K562 (cell line): ENCODE data around the gene CCNDBP1. TPM values are rescaled to one million over a fixed set of nuclear protein-coding genes. Genes with fewer than 3 reads are reported as not detected.
A peak's percentile ranks its signal among the peaks of the same experiment; 100 is the strongest.

ENCODE experiments used
- ARID2 ChIP-seq: fragments of 450-650 bp; IDR thresholded peaks from 2 replicates; pipeline ENCODE4 v1.6.1; 2017; ENCODE audit warnings: antibody characterized with exemption, mild to moderate bottlenecking
- ARNT ChIP-seq, 2 experiments: fragments of 450-650 bp; IDR thresholded peaks; 2 replicates each; pipeline ENCODE4 v1.6.1; 2016; ENCODE audit warnings: mild to moderate bottlenecking in 1 of 2
- CBFA2T3 ChIP-seq: fragments of 450-650 bp; IDR thresholded peaks from 2 replicates; pipeline ENCODE4 v1.6.1; 2017
- CGGBP1 ChIP-seq: fragments of 250-450 bp; sonication (Bioruptor Pico); IDR thresholded peaks from 2 replicates; pipeline ENCODE4 v1.9.0; 2021; ENCODE audit warnings: mild to moderate bottlenecking
- GMEB1 ChIP-seq: fragments of 250-450 bp; sonication (Bioruptor Pico); IDR thresholded peaks from 2 replicates; pipeline ENCODE4 v1.4.0; 2020; ENCODE audit warnings: mild to moderate bottlenecking
- HNRNPL ChIP-seq: fragments of 200-400 bp; formaldehyde crosslinking; IDR thresholded peaks from 2 replicates; pipeline ENCODE4 v1.6.1; 2017; ENCODE audit warnings: low read depth, mild to moderate bottlenecking, low read length
- IRF1 ChIP-seq: sonication (generic); formaldehyde crosslinking; IDR thresholded peaks from 2 replicates; pipeline ENCODE4 v1.8.0; 2022; ENCODE audit warnings: missing genetic modification reagents, mild to moderate bottlenecking, borderline replicate concordance
- MAX ChIP-seq: sonication (generic); formaldehyde crosslinking; IDR thresholded peaks from 2 replicates; pipeline ENCODE4 v1.9.0; 2022; ENCODE audit warnings: mild to moderate bottlenecking, missing genetic modification reagents
- NFIC ChIP-seq: fragments of 450-650 bp; IDR thresholded peaks from 2 replicates; pipeline ENCODE4 v1.6.1; 2017; ENCODE audit warnings: mild to moderate bottlenecking, inconsistent platforms
- NR2C2 ChIP-seq, 2 experiments: fragments of 200-800 bp in 1 of 2; sonication (Bioruptor generic) in 1 of 2; sonication (generic) in 1 of 2; formaldehyde crosslinking in 1 of 2; IDR thresholded peaks; 2 replicates each; pipeline versions ENCODE4 v1.6.1 to v1.8.0; 2016 to 2022; ENCODE audit warnings: mild to moderate bottlenecking in 1 of 2, missing compliant biosample characterization in 1 of 2, missing genetic modification characterization in 1 of 2, missing genetic modification reagents in 1 of 2
- PHF20 ChIP-seq: fragments of 450-650 bp; IDR thresholded peaks from 2 replicates; pipeline ENCODE4 v1.6.1; 2018; ENCODE audit not compliant: partially characterized antibody
- RBM17 ChIP-seq: fragments of 200-400 bp; formaldehyde crosslinking; IDR thresholded peaks from 2 replicates; pipeline ENCODE4 v1.6.1; 2017; ENCODE audit warnings: low read depth, mild to moderate bottlenecking, low read length, borderline replicate concordance
- RFX1 ChIP-seq: fragments of 450-650 bp; IDR thresholded peaks from 2 replicates; pipeline ENCODE4 v1.6.1; 2016; ENCODE audit warnings: mild to moderate bottlenecking, moderate library complexity
- ZBTB40 ChIP-seq, 2 experiments: fragments of 450-650 bp in 1 of 2; sonication (generic) in 1 of 2; formaldehyde crosslinking in 1 of 2; IDR thresholded peaks; 2 replicates each; pipeline versions ENCODE4 v1.7.1 to v1.9.0; 2016 to 2022; ENCODE audit warnings: inconsistent platforms in 1 of 2, mild to moderate bottlenecking in 1 of 2, missing genetic modification reagents in 1 of 2
- ZNF174 ChIP-seq: fragments of 250-450 bp; sonication (Bioruptor Pico); IDR thresholded peaks from 2 replicates; pipeline ENCODE4 v1.4.0; 2020; ENCODE audit warnings: mild to moderate bottlenecking
- ZNF23 ChIP-seq: fragments of 250-450 bp; sonication (Bioruptor Pico); IDR thresholded peaks from 2 replicates; pipeline ENCODE4 v1.4.0; 2020; ENCODE audit warnings: mild to moderate bottlenecking
- ZNF589 ChIP-seq: fragments of 200-800 bp; sonication (Bioruptor generic); IDR thresholded peaks from 2 replicates; pipeline ENCODE4 v1.6.1; 2016; ENCODE audit warnings: low read depth, missing genetic modification characterization, missing compliant biosample characterization
- polyA plus RNA-seq, 8 experiments: library from polyadenylated mRNA; depleted of rRNA in 4 of 8; stranded (reverse) in 5 of 8; unstranded in 3 of 8; fragments of >200 nt; fragmentation: Nextera tagmentation in 2 of 8; fragmentation: Illumina TruSeq in 1 of 8; extraction: Ambion mirVana in 2 of 8; extraction: Trizol in 1 of 8; gene quantifications; 2 replicates each; pipeline versions ENCODE4 v1.2.1 to v1.2.3, GENCODE V29; 2011 to 2014; ENCODE audit warnings: inconsistent platforms in 1 of 8, missing spikeins in 1 of 8
- total RNA-seq, 7 experiments: library from RNA; depleted of rRNA in 6 of 7; stranded (reverse); fragments of >200 nt in 6 of 7; fragmentation: Illumina TruSeq in 2 of 7; extraction: Trizol in 2 of 7; gene quantifications; 2 replicates each; pipeline versions ENCODE4 v1.2.1 to v1.2.3, GENCODE V29; 2011 to 2021; ENCODE audit warnings: low replicate concordance in 1 of 7

The CCNDBP1 gene
- total and polyA plus RNA-seq, 9 of the 15 experiments (the other 6 are each of a cell fraction or from before 2014, with no cell fraction given), result 37.0 to 111 (median 55.5) TPM

GRCh38 chr15:43230640-43231115 lies 45.5 kb downstream of the CCNDBP1 start (continued):
- TF ChIP-seq ZBTB40 (IDR thresholded peaks at IDR 0.05) (no peak), ZBTB40 (CRISPR knock-in tag; IDR thresholded peaks at IDR 0.05) (no peak), HNRNPL (no peak), RFX1 (no peak), NFIC (peak; percentile 45; the same call in 1 of the 2 replicates), NR2C2 (CRISPR knock-in tag; IDR thresholded peaks at IDR 0.05) (no peak), NR2C2 (tag; IDR thresholded peaks at IDR 0.05) (peak; percentile 72), CGGBP1 (CRISPR knock-in tag) (no peak), ZNF174 (no peak), ZNF589 (CRISPR knock-in tag) (no peak), IRF1 (no peak), CBFA2T3 (peak; percentile 89), MAX (CRISPR knock-in tag) (no peak), PHF20 (peak; percentile 30), RBM17 (no peak), ZNF23 (CRISPR knock-in tag) (no peak), GMEB1 (CRISPR knock-in tag) (no peak), ARID2 (no peak), ARNT (IDR thresholded peaks at IDR 0.05) (no peak)
